K562 (cell line): Measurements from ENCODE around the gene ZNF350.

Experiments used
- CTCF ChIP-seq, 3 experiments: IDR thresholded peaks in 2 of 3; conservative IDR thresholded peaks in 1 of 3; 2 replicates each; pipeline ENCODE4 v1.5.1; 2011 to 2012; ENCODE audit warnings: low read length in 3 of 3, mild to moderate bottlenecking in 3 of 3, control low read depth in 2 of 3, improper control_type of control experiment in 1 of 3, inconsistent platforms in 1 of 3, low read depth in 1 of 3, mixed read lengths in 1 of 3, moderate library complexity in 1 of 3; ENCODE audit not compliant: insufficient read depth in 2 of 3
- MTA3 ChIP-seq: fragments of 450-650 bp; formaldehyde crosslinking; IDR thresholded peaks from 2 replicates; pipeline ENCODE4 v1.6.1; 2017; ENCODE audit warnings: mild to moderate bottlenecking, borderline replicate concordance
- SAP30 ChIP-seq: fragments of 200-600 bp; sonication (generic); IDR thresholded peaks from 2 replicates; pipeline ENCODE4 v1.6.1; 2012; ENCODE audit warnings: borderline replicate concordance, low read depth, mild to moderate bottlenecking, moderate library complexity, low read length, control low read depth, inconsistent platforms; ENCODE audit not compliant: insufficient read depth, poor library complexity, severe bottlenecking
- ZNF134 ChIP-seq: fragments of 250-450 bp; sonication (Bioruptor Pico); conservative IDR thresholded peaks from 2 replicates; pipeline ENCODE4 v1.4.0; 2020

GRCh38 chr19:51921949-51922348 is 64.7 kb downstream of the ZNF350 start:
- no peak for TF ChIP-seq CTCF (IDR thresholded peaks at IDR 0.05 in 2 of 3, conservative IDR thresholded peaks at IDR 0.05 in 1 of 3; ENCODE audit: insufficient read depth in 2 of 3, low read depth in 1 of 3, low read length in 3 of 3)
- no peak for TF ChIP-seq SAP30
- no peak for TF ChIP-seq MTA3
- no peak for TF ChIP-seq ZNF134 (CRISPR knock-in tag)
